COR-L47 (cell line): ENCODE data around the gene TTC4.

ENCODE experiments used
- DNase-seq: peaks from one replicate; lab custom pipeline; 2025; lab: John Stamatoyannopoulos, UW

The TTC4 gene

GRCh38 chr1:54705153-54705552 lies 10.5 kb upstream of the TTC4 start:
- DNase-seq = no peak

GRCh38 chr1:54706419-54706818 lies 9.2 kb upstream of the TTC4 start:
- DNase-seq = no peak

GRCh38 chr1:54708385-54708784 lies 7.3 kb upstream of the TTC4 start:
- no peak for DNase-seq

- no peak for DNase-seq
These were observed 5.9 kb upstream of the TTC4 start for GRCh38 chr1:54709547-54710292.

GRCh38 chr1:54710434-54710833 lies 5.2 kb upstream of the TTC4 start:
- DNase-seq = no peak

GRCh38 chr1:54710841-54711240 lies 4.8 kb upstream of the TTC4 start:
- DNase-seq = no peak

- no peak for DNase-seq
These were observed 4.1 kb upstream of the TTC4 start for GRCh38 chr1:54711536-54711935.

GRCh38 chr1:54714881-54715492 lies 674 bp upstream of the TTC4 start:
- DNase-seq = no peak

- no peak for DNase-seq
These were observed 812 bp downstream of the TTC4 start for GRCh38 chr1:54716299-54717047.

GRCh38 chr1:54721719-54722118 lies 6.1 kb downstream of the TTC4 start:
- DNase-seq = no peak

GRCh38 chr1:54723985-54724384 lies 8.3 kb downstream of the TTC4 start:
- no peak for DNase-seq

GRCh38 chr1:54724771-54725170 lies 9.1 kb downstream of the TTC4 start:
- DNase-seq = no peak

- no peak for DNase-seq
These were observed 12.4 kb downstream of the TTC4 start for GRCh38 chr1:54728027-54728426.

GRCh38 chr1:54736685-54737084 lies 21.0 kb downstream of the TTC4 start:
- DNase-seq = no peak

GRCh38 chr1:54738244-54738643 lies 22.6 kb downstream of the TTC4 start:
- no peak for DNase-seq

- DNase-seq = no peak
These were observed 25.9 kb downstream of the TTC4 start for GRCh38 chr1:54741531-54741930.

- no peak for DNase-seq
These were observed 26.6 kb downstream of the TTC4 start for GRCh38 chr1:54742282-54742681.

- no peak for DNase-seq
These were observed 28.0 kb downstream of the TTC4 start for GRCh38 chr1:54743416-54744226.

GRCh38 chr1:54744696-54745095 lies 29.0 kb downstream of the TTC4 start:
- no peak for DNase-seq

- DNase-seq = no peak
These were observed 29.6 kb downstream of the TTC4 start for GRCh38 chr1:54745274-54745673.

- no peak for DNase-seq
These were observed 30.2 kb downstream of the TTC4 start for GRCh38 chr1:54745864-54746263.

- no peak for DNase-seq
These were observed 32.6 kb downstream of the TTC4 start for GRCh38 chr1:54748094-54748835.
